ENCODE data around the gene SLC25A39. TPM values are rescaled to one million over a fixed set of nuclear protein-coding genes. Genes with fewer than 3 reads are reported as not detected.

Gene SLC25A39
- total and polyA plus RNA-seq, 9 of the 15 experiments (the other 6 are each of a cell fraction or from before 2014, with no cell fraction given): 4.8 to 267 (median 140) TPM

DNA sequence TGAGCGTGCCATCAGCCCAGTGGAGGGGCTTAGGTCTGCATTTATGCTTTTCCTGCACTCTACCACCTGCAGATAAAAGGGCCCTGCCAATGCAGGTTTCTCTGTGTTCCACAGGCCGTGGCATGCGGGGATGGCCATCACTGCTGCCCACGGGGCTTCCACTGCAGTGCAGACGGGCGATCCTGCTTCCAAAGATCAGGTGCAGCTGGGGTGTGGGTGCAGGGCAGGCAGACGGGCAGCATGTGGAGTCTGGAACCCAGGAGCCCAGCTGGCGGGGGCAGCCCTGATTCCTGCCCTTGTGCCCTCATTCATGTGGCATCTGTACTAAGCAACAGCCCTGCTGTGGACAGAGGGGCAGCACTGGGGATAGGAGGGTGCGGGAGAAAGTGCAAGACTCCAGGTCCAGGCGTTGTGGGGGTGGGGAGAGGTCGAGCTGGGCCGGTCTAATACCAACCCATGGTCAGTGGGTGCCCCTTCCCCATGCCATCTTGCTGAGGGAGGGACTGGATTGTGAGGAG lies 25.0 kb upstream of the SLC25A39 start:
- BruUV-seq (replicated peaks): no TSS peak
- no peak for TF ChIP-seq POU5F1 (IDR thresholded peaks at IDR 0.05; ENCODE audit: borderline replicate concordance, low read depth, low read length, partially characterized antibody)
- TF ChIP-seq CXXC5 (CRISPR knock-in tag; IDR thresholded peaks at IDR 0.05): no peak
- TF ChIP-seq, protein P1, sequence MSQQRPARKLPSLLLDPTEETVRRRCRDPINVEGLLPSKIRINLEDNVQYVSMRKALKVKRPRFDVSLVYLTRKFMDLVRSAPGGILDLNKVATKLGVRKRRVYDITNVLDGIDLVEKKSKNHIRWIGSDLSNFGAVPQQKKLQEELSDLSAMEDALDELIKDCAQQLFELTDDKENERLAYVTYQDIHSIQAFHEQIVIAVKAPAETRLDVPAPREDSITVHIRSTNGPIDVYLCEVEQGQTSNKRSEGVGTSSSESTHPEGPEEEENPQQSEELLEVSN (IDR thresholded peaks at IDR 0.05; ENCODE audit: borderline replicate concordance in 1 of 2, extremely low read depth in 1 of 2, insufficient read depth in 1 of 2, insufficient read length in 1 of 2, low read depth in 1 of 2, low read length in 1 of 2, poor library complexity in 1 of 2, severe bottlenecking in 1 of 2): no peak
- TF ChIP-seq GABPA (tag; conservative IDR thresholded peaks at IDR 0.05; ENCODE audit: low read depth): no peak
- TF ChIP-seq NR2C2 (CRISPR knock-in tag; IDR thresholded peaks at IDR 0.05): no peak
- TF ChIP-seq NR2C2 (tag; IDR thresholded peaks at IDR 0.05): no peak
- no peak for TF ChIP-seq GTF2E2 (tag; IDR thresholded peaks at IDR 0.05)
- TF ChIP-seq, protein P2, sequence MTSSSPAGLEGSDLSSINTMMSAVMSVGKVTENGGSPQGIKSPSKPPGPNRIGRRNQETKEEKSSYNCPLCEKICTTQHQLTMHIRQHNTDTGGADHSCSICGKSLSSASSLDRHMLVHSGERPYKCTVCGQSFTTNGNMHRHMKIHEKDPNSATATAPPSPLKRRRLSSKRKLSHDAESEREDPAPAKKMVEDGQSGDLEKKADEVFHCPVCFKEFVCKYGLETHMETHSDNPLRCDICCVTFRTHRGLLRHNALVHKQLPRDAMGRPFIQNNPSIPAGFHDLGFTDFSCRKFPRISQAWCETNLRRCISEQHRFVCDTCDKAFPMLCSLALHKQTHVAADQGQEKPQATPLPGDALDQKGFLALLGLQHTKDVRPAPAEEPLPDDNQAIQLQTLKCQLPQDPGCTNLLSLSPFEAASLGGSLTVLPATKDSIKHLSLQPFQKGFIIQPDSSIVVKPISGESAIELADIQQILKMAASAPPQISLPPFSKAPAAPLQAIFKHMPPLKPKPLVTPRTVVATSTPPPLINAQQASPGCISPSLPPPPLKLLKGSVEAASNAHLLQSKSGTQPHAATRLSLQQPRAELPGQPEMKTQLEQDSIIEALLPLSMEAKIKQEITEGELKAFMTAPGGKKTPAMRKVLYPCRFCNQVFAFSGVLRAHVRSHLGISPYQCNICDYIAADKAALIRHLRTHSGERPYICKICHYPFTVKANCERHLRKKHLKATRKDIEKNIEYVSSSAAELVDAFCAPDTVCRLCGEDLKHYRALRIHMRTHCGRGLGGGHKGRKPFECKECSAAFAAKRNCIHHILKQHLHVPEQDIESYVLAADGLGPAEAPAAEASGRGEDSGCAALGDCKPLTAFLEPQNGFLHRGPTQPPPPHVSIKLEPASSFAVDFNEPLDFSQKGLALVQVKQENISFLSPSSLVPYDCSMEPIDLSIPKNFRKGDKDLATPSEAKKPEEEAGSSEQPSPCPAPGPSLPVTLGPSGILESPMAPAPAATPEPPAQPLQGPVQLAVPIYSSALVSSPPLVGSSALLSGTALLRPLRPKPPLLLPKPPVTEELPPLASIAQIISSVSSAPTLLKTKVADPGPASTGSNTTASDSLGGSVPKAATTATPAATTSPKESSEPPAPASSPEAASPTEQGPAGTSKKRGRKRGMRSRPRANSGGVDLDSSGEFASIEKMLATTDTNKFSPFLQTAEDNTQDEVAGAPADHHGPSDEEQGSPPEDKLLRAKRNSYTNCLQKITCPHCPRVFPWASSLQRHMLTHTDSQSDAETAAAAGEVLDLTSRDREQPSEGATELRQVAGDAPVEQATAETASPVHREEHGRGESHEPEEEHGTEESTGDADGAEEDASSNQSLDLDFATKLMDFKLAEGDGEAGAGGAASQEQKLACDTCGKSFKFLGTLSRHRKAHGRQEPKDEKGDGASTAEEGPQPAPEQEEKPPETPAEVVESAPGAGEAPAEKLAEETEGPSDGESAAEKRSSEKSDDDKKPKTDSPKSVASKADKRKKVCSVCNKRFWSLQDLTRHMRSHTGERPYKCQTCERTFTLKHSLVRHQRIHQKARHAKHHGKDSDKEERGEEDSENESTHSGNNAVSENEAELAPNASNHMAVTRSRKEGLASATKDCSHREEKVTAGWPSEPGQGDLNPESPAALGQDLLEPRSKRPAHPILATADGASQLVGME (CRISPR knock-in tag; IDR thresholded peaks at IDR 0.05): no peak
- TF ChIP-seq CTCFL (IDR thresholded peaks at IDR 0.05; ENCODE audit: borderline replicate concordance, insufficient read depth, low read depth, low read length, poor library complexity, severe bottlenecking): no peak

More for the DNA sequence above, 25.0 kb upstream of the SLC25A39 start:
- no peak for ATAC-seq
- no peaks in the 10 kb centered on the region for H3K79me2 ChIP-seq (ENCODE audit: control insufficient read depth, insufficient read depth, low read length)
- DNase-seq (ENCODE audit: extremely low read depth in 1 of 4, low spot score in 3 of 4): no peak
- POLR2A ChIA-PET: interaction anchor here (0.5 to 1.8 kb wide), 6 partner anchors 9 to 198 kb away, joined by 3 to 6 read pairs (median 3); no protein-coding TSS in a partner anchor
- peaks cover 5% of the 10 kb centered on the region; the same call in 1 of the 3 replicates for H3K36me3 ChIP-seq (ENCODE audit: control insufficient read depth, insufficient read depth, low read length)
- in situ Hi-C loops (cut with MboI): loop anchor here (25.0 kb wide), 1 partner anchor 412 kb away; the partner anchor contains the start of gene PPY
- H4K20me1 ChIP-seq (replicated peaks; ENCODE audit: control insufficient read depth, insufficient read depth, low read length): 0 out of 2 replicates have a peak, but pooled peaks cover 4% of the 10 kb centered on the region
- H3K27me3 ChIP-seq (ENCODE audit: control insufficient read depth in 2 of 2, insufficient read depth in 2 of 2, low read length in 2 of 2): no peaks in the 10 kb centered on the region
- no peaks in the 10 kb centered on the region for H3K9me1 ChIP-seq (ENCODE audit: control insufficient read depth, insufficient read depth, low read length)
- intact Hi-C loops (cut with micrococcal nuclease): no loop called here
- WGBS (ENCODE audit: insufficient coverage, low coverage, missing lambda C conversion rate): 63% methylated on average over 12 of the region's 12 CpGs
- no peak overlapping the region for H3K4me2 ChIP-seq (ENCODE audit: insufficient read depth, low read length)
- H3K4me1 ChIP-seq (replicated peaks in 1 of 2; ENCODE audit: control insufficient read depth in 2 of 2, insufficient read depth in 2 of 2, low read length in 2 of 2): peaks cover 4 to 52% of the 10 kb centered on the region in 2 experiments; a peak in 3 of 5 replicates
- CTCF ChIA-PET (ENCODE audit: low intra/inter-chr PET ratio): interaction anchor here (0.8 to 3.8 kb wide), 2 partner anchors 95 to 138 kb away, joined by 3 to 42 read pairs; no protein-coding TSS in a partner anchor
- H3K27ac ChIP-seq (ENCODE audit: extremely low read depth, low read depth, low read length): no peak overlapping the region
- no peak for FAIRE-seq
- H3K9me3 ChIP-seq (replicated peaks; ENCODE audit: control insufficient read depth, insufficient read depth, low read depth, low read length): no peaks in the 10 kb centered on the region
- H3K9ac ChIP-seq (ENCODE audit: insufficient read depth in 1 of 2, low read depth in 2 of 2, low read length in 2 of 2): no peak overlapping the region
- H2AFZ ChIP-seq (ENCODE audit: low read depth, low read length): no peak overlapping the region
- H3K4me3 ChIP-seq: no peak overlapping the region
